PFSK-1 (cell line): ENCODE data around the gene INTS3.

Experiments used
- POLR2AphosphoS5 ChIP-seq: IDR thresholded peaks from 2 replicates; pipeline ENCODE4 v1.6.1; 2012; ENCODE audit warnings: low read depth, mild to moderate bottlenecking, control low read depth, low read length, moderate library complexity
- TAF1 ChIP-seq: IDR thresholded peaks from 2 replicates; pipeline ENCODE4 v1.6.1; 2012; ENCODE audit warnings: low read length, control low read depth, borderline replicate concordance; ENCODE audit not compliant: insufficient read depth

DNA sequence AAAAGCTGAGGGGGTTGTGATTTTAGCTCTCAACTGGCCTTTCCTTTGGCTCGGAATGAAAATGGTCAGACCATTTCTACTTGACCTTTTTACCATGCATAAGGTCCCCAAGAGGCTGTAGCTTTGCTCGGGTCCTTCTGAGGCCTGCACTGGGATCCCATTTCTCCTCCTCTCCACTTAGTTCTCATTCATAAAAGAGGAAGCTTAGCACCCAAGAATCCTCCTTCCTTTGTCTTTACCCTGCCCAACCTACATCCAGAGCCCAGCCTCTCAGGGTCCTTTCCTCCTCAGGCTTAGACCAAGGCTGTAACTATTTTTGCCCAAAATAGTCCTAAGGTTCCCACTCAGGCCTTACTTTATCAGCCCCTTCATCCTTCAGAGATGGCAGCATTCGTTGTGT, 41.4 kb downstream of the INTS3 start:
- TF ChIP-seq POLR2AphosphoS5 (no peak), TAF1 (no peak)
